GM20431 (cell line): Measurements from ENCODE around the gene RSPH9.

Experiments used
- in situ Hi-C: fragments of 300-500 bp; cut with MseI, MboI; formaldehyde crosslinking; loops from one replicate; pipeline ENCODE4 v1.15.0; 2020; ENCODE audit warnings: low sequenced_read_pairs; ENCODE audit not compliant: unreplicated experiment

Gene RSPH9, protein sequence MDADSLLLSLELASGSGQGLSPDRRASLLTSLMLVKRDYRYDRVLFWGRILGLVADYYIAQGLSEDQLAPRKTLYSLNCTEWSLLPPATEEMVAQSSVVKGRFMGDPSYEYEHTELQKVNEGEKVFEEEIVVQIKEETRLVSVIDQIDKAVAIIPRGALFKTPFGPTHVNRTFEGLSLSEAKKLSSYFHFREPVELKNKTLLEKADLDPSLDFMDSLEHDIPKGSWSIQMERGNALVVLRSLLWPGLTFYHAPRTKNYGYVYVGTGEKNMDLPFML

GRCh38 chr6:43644940-43645612 is at the start of gene RSPH9:
Gene RSPH9 (plus strand): TSS chr6:43645036. CDS start chr6:43645099, 63 bp downstream.
- in situ Hi-C loops, result no loop called here

- in situ Hi-C loops, result no loop called here
These were observed 44.2 kb upstream of the RSPH9 start for GRCh38 chr6:43600595-43600994.

GRCh38 chr6:43604174-43604573 is 40.7 kb upstream of the RSPH9 start:
- in situ Hi-C loops, result no loop called here

DNA sequence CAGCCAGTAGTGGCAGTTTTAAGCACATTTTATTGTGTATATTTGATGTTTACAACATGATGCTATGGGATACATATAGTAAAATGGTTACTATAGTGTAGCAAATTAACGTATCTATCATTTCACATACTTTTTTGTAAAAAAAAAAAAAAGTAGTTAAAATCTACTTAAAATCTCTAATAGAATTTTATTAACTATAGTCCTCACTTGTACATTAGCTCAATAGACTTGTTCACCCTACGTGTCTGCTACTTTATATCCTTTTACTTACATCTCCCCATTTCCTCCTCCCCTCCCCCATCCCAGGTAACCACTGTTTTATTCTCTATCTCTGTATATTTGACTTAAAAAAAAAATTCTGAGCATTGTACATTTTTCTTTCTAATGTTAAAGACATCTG is 38.8 kb upstream of the RSPH9 start:
- in situ Hi-C loops, result no loop called here

DNA sequence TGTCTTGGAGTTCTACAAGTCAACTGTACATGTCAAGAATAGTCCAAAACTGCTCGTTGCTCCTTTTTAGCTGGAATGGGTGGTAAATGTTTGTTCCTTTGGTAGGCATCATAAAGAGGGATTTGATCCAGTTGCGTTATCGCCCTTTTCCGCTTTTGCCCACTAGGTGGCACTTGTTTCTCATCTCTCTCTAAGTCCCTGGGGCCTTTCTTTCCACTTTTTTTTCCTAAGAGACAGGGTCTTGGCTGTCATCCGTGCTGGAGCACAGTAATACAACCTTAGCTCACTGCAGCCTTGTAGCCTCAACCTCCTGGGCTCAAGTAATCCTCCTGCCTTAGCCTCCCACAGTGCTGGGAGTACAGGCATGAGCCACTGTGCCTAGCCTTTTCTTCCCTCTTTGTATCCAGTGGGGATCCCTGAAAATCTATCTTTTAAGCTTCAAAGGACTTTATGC is 36.5 kb upstream of the RSPH9 start:
- in situ Hi-C loops, result no loop called here

DNA sequence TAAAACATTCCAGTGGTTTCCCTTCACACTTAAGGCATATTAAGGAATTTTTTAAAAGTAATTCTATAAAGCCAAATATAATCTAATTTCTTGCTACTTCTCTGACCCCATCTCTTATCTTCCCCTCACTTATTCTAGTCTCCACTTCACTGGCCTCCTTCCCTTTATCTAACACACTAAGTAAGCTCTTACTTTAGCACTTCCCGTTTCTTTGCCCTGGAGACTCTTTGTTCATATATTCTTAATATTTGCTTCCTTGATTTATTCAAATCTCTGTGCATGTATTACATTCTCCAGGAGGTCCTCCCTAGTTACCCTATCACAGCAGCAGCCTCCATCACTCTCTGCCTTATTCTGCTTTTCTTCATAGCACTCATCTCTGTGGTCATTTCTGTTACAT is 36.0 kb upstream of the RSPH9 start:
- in situ Hi-C loops, result no loop called here

DNA sequence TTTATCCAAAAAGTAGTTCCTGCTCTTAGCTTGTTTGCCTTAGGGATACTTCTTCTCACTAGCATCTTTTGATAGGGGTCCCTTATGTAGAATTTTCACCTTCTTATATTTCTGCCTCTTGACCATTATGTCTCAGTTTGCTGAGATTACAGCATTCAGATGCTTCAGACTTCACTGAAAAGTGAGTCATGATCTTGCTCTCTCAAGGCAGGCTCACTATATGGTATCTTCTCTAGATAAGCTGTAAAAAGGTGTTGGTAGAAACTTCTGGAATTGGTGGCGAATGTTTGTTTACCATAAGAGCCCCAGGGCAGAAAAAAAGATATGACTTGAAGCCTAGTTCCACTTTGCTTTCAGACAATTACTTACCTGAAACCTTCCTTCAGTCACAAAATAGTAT is 35.4 kb upstream of the RSPH9 start:
- in situ Hi-C loops, result no loop called here

DNA sequence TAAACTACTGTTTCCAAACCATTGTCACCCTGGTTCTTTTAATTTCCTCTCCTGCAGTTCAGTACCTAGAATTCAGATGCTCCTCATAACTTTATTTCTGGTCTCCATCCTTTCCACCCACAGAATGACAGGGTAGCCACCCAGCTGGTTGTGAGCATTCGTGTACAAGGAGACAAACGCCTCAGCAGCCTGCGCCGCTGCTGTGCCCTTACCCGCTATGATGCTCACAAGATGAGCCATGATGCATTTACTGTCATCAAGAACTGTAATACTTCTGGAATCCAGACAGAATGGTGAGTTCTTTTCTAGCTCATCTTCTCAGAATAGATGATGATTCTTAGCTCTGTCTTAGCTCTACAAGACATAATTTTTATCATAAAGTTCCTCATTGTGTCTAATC is 34.4 kb upstream of the RSPH9 start:
- in situ Hi-C loops, result no loop called here

DNA sequence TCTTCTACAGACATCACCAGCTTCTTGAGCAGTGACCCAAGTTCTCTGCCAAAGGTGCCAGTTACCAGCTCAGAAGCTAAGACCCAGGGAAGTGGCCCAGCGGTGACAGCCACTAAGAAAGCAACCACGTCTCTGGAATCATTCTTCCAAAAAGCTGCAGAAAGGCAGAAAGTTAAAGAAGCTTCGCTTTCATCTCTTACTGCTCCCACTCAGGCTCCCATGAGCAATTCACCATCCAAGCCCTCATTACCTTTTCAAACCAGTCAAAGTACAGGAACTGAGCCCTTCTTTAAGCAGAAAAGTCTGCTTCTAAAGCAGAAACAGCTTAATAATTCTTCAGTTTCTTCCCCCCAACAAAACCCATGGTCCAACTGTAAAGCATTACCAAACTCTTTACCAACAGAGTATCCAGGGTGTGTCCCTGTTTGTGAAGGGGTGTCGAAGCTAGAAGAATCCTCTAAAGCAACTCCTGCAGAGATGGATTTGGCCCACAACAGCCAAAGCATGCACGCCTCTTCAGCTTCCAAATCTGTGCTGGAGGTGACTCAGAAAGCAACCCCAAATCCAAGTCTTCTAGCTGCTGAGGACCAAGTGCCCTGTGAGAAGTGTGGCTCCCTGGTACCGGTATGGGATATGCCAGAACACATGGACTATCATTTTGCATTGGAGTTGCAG is 31.0 kb upstream of the RSPH9 start:
- in situ Hi-C loops, result no loop called here

- in situ Hi-C loops, result no loop called here
These were observed 30.5 kb upstream of the RSPH9 start for GRCh38 chr6:43614396-43614730.

GRCh38 chr6:43616725-43617472 is 27.9 kb upstream of the RSPH9 start:
- in situ Hi-C loops, result no loop called here

- in situ Hi-C loops, result no loop called here
These were observed 23.6 kb upstream of the RSPH9 start for GRCh38 chr6:43621078-43621835.

GRCh38 chr6:43621836-43622180 is 23.0 kb upstream of the RSPH9 start:
- in situ Hi-C loops, result no loop called here

DNA sequence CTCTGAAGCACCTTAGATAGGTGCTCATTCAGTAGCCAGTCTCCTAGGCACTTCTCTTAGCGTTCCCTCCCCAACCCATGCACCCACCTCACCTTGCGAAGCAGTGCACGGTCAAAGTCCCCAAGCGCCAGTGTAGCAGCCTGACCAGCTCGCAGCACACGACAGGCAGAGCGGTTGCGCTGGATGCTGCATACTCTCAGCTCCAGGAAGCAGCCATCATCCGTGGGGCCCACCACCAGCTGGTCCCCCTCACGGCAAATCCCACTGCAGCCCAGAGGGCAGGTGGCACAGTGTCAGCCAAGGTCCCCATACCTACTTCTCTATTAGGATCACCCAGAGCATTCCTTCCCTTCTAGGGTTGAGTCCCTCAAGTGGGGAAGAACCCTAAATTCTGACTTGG is 22.3 kb upstream of the RSPH9 start:
- in situ Hi-C loops, result no loop called here

DNA sequence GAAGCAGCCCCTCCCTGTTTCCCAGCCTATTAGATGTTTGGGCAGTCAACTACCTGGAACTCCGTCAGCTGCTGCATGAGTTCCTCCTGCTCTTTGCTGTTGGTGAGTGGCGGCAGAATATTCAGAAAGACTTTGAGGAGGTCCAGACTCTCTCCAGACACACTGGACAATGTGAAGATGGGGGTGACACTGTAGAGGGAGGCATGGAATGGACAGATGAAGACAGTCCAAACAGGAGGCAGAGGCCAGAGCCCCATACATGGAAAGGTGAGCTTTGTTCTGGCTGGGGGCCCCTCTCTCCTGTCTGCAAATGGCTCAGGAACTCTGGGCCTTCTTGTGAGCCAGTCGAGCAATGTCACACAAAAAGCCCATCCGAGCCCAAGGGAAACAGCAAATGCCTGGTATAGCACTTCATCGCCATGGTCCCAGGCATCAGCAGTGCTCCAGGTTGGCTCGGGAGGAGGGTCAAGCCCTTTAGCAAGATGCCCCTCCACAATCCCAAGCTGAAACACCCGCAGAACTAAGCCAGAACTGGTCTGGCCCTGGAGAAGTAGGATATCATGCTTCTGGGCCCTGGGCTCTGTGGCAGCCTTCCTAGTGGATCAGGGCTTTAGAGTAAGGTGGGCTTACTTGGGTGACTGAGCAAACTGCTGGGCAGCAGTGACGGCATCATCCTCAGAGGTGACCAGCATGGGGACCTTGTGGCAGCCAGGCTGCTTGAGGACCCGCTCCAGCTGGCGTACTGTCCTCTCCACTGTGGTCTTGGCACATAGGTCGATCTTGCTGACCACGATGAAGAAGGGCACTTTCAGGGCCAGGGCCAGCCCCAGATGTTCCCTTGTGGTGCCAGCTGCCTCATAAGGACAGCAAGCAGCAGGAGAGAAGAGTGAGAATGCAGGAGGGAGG is 20.7 kb upstream of the RSPH9 start:
- in situ Hi-C loops, result no loop called here

- in situ Hi-C loops, result no loop called here
These were observed 20.0 kb upstream of the RSPH9 start for GRCh38 chr6:43624786-43625288.

GRCh38 chr6:43625393-43625992 is 19.3 kb upstream of the RSPH9 start:
- in situ Hi-C loops, result no loop called here

GRCh38 chr6:43627008-43627825 is 17.6 kb upstream of the RSPH9 start:
- in situ Hi-C loops, result no loop called here
